HepG2 (cell line): Measurements from ENCODE around the gene ARFGAP3. TPM values are rescaled to one million over a fixed set of nuclear protein-coding genes. Genes with fewer than 3 reads are reported as not detected.
A peak's percentile ranks its signal among the peaks of the same experiment; 100 is the strongest.

Experiments
- ATF6 ChIP-seq: sonication (generic); formaldehyde crosslinking; conservative IDR thresholded peaks from 2 replicates; pipeline ENCODE4 v1.4.0; 2020; ENCODE audit warnings: missing genetic modification reagents
- FOSL2 ChIP-seq: sonication (generic); formaldehyde crosslinking; IDR thresholded peaks from 2 replicates; pipeline ENCODE4 v1.4.0; 2020; ENCODE audit warnings: missing genetic modification reagents
- GRHL1 ChIP-seq: sonication (generic); formaldehyde crosslinking; conservative IDR thresholded peaks from 2 replicates; pipeline ENCODE4 v1.8.0; 2022; ENCODE audit warnings: missing genetic modification reagents
- HNF4G ChIP-seq, 2 experiments: sonication (generic) in 1 of 2; formaldehyde crosslinking in 1 of 2; IDR thresholded peaks; 2 replicates each; pipeline versions ENCODE4 v1.4.0 to v1.6.1; 2011 to 2020; ENCODE audit warnings: borderline replicate concordance in 2 of 2, low read depth in 2 of 2, mild to moderate bottlenecking in 2 of 2, low read length in 1 of 2, missing genetic modification reagents in 1 of 2, moderate library complexity in 1 of 2
- KLF15 ChIP-seq: sonication (generic); formaldehyde crosslinking; IDR thresholded peaks from 2 replicates; pipeline ENCODE4 v1.8.1; 2023; ENCODE audit warnings: borderline replicate concordance, mild to moderate bottlenecking, inconsistent platforms, missing genetic modification reagents, mixed read lengths
- MLLT10 ChIP-seq: sonication (generic); formaldehyde crosslinking; IDR thresholded peaks from 2 replicates; pipeline ENCODE4 v1.4.0; 2020; ENCODE audit warnings: missing genetic modification reagents
- MTF1 ChIP-seq: sonication (generic); formaldehyde crosslinking; IDR thresholded peaks from 2 replicates; pipeline ENCODE4 v1.5.0; 2020; ENCODE audit warnings: missing genetic modification reagents
- MXD4 ChIP-seq: IDR thresholded peaks from 2 replicates; pipeline ENCODE4 v1.6.1; 2016; ENCODE audit warnings: mild to moderate bottlenecking, missing biosample characterization, missing genetic modification reagents
- NFIB ChIP-seq: sonication (generic); formaldehyde crosslinking; IDR thresholded peaks from 2 replicates; pipeline ENCODE4 v1.9.0; 2021; ENCODE audit warnings: missing genetic modification reagents, mild to moderate bottlenecking, borderline replicate concordance
- NFIC ChIP-seq: IDR thresholded peaks from 2 replicates; pipeline ENCODE4 v1.6.1; 2012; ENCODE audit warnings: mild to moderate bottlenecking, low read length, inconsistent platforms
- RBAK ChIP-seq: sonication (generic); formaldehyde crosslinking; IDR thresholded peaks from 2 replicates; pipeline ENCODE4 v1.5.1; 2020; ENCODE audit warnings: mild to moderate bottlenecking, missing genetic modification reagents
- SOX5 ChIP-seq: IDR thresholded peaks from 2 replicates; pipeline ENCODE4 v1.6.1; 2016; ENCODE audit warnings: borderline replicate concordance
- SOX6 ChIP-seq, 2 experiments: fragments of 450-650 bp in 1 of 2; sonication (generic) in 1 of 2; formaldehyde crosslinking in 1 of 2; IDR thresholded peaks; 2 replicates each; pipeline versions ENCODE4 v1.4.0 to v1.6.1; 2017 to 2020; ENCODE audit warnings: antibody characterized with exemption in 1 of 2, mild to moderate bottlenecking in 1 of 2, missing genetic modification reagents in 1 of 2
- USF2 ChIP-seq, 2 experiments: sonication (generic) in 1 of 2; formaldehyde crosslinking in 1 of 2; IDR thresholded peaks; 2 replicates each; pipeline versions ENCODE4 v1.5.1 to v1.6.1; 2011 to 2020; ENCODE audit warnings: borderline replicate concordance in 1 of 2, low read depth in 1 of 2, low read length in 1 of 2, mild to moderate bottlenecking in 1 of 2, missing genetic modification reagents in 1 of 2, moderate library complexity in 1 of 2
- ZNF136 ChIP-seq: sonication (generic); formaldehyde crosslinking; IDR thresholded peaks from 2 replicates; pipeline ENCODE4 v1.8.1; 2022; ENCODE audit warnings: low read depth, mild to moderate bottlenecking, moderate library complexity, missing genetic modification reagents
- ZNF230 ChIP-seq: sonication (generic); formaldehyde crosslinking; IDR thresholded peaks from 2 replicates; pipeline ENCODE4 v1.4.0; 2020; ENCODE audit warnings: mild to moderate bottlenecking, missing genetic modification reagents
- ZNF383 ChIP-seq: sonication (generic); formaldehyde crosslinking; IDR thresholded peaks from 2 replicates; pipeline ENCODE4 v1.4.0; 2020; ENCODE audit warnings: missing genetic modification reagents, mild to moderate bottlenecking, borderline replicate concordance
- ZNF432 ChIP-seq: sonication (generic); formaldehyde crosslinking; IDR thresholded peaks from 2 replicates; pipeline ENCODE4 v1.5.0; 2020; ENCODE audit warnings: missing genetic modification reagents, mild to moderate bottlenecking, borderline replicate concordance
- ZNF557 ChIP-seq: sonication (generic); formaldehyde crosslinking; IDR thresholded peaks from 2 replicates; pipeline ENCODE4 v1.4.0; 2020; ENCODE audit warnings: missing genetic modification reagents
- ZNF629 ChIP-seq: sonication (generic); formaldehyde crosslinking; conservative IDR thresholded peaks from 2 replicates; pipeline ENCODE4 v1.5.0; 2020; ENCODE audit warnings: missing genetic modification reagents
- ZNF672 ChIP-seq: sonication (generic); formaldehyde crosslinking; IDR thresholded peaks from 2 replicates; pipeline ENCODE4 v1.8.1; 2022; ENCODE audit warnings: missing genetic modification reagents
- ZNF724P ChIP-seq: sonication (generic); formaldehyde crosslinking; IDR thresholded peaks from 2 replicates; pipeline ENCODE4 v1.8.0; 2022; ENCODE audit warnings: missing genetic modification reagents, borderline replicate concordance
- polyA plus RNA-seq, 8 experiments: library from polyadenylated mRNA; depleted of rRNA in 3 of 8; stranded (reverse) in 7 of 8; unstranded in 1 of 8; fragments of >200 nt; fragmentation: Illumina TruSeq in 4 of 8; extraction: Trizol in 4 of 8; gene quantifications; 2 replicates each; pipeline versions ENCODE4 v1.2.1 to v1.2.3, GENCODE V29; 2011 to 2016; ENCODE audit warnings: low read depth in 4 of 8, missing spikeins in 1 of 8, mixed read lengths in 1 of 8; ENCODE audit not compliant: insufficient read depth in 1 of 8
- total RNA-seq, 5 experiments: library from RNA; depleted of rRNA; stranded (reverse); fragments of >200 nt; fragmentation: Illumina TruSeq; extraction: Trizol; gene quantifications; 2 replicates each; pipeline ENCODE4 v1.2.3, GENCODE V29; 2016; ENCODE audit warnings: low read depth in 1 of 5

The ARFGAP3 gene
- total and polyA plus RNA-seq, 2 of the 13 experiments (the other 11 are each of a cell fraction or from before 2014, with no cell fraction given): 41.7 to 61.6 TPM

- no peak for TF ChIP-seq MTF1 (CRISPR knock-in tag)
- TF ChIP-seq SOX5: peak; percentile 97
- TF ChIP-seq ZNF230 (CRISPR knock-in tag): 0 out of 2 replicates have a peak, but pooled peaks have one; percentile 30
- TF ChIP-seq HNF4G (IDR thresholded peaks at IDR 0.05; ENCODE audit: borderline replicate concordance, low read depth, low read length): peak; percentile 27
- peak; percentile 26; the same call in 1 of the 2 replicates for TF ChIP-seq HNF4G (CRISPR knock-in tag; IDR thresholded peaks at IDR 0.05; ENCODE audit: borderline replicate concordance, low read depth)
- no peak for TF ChIP-seq ZNF672 (CRISPR knock-in tag)
- TF ChIP-seq KLF15 (CRISPR knock-in tag): no peak
- no peak for TF ChIP-seq SOX6 (IDR thresholded peaks at IDR 0.05)
- TF ChIP-seq SOX6 (CRISPR knock-in tag; IDR thresholded peaks at IDR 0.05): peak; percentile 98
- TF ChIP-seq MLLT10 (CRISPR knock-in tag): no peak
- no peak for TF ChIP-seq ZNF136 (CRISPR knock-in tag)
- TF ChIP-seq MXD4 (CRISPR knock-in tag): no peak
- TF ChIP-seq USF2 (IDR thresholded peaks at IDR 0.05; ENCODE audit: low read depth, low read length): no peak
- no peak for TF ChIP-seq USF2 (CRISPR knock-in tag; IDR thresholded peaks at IDR 0.05; ENCODE audit: borderline replicate concordance)
- TF ChIP-seq ZNF557 (CRISPR knock-in tag): no peak
- TF ChIP-seq RBAK (CRISPR knock-in tag): no peak
- no peak for TF ChIP-seq GRHL1 (CRISPR knock-in tag)
- no peak for TF ChIP-seq ZNF432
- TF ChIP-seq FOSL2 (CRISPR knock-in tag): peak; percentile 4; the same call in 1 of the 2 replicates
- no peak for TF ChIP-seq NFIB
- TF ChIP-seq NFIC: peak; percentile 80; the same call in 1 of the 2 replicates
- no peak for TF ChIP-seq ZNF724P (CRISPR knock-in tag)
- no peak for TF ChIP-seq ZNF383 (CRISPR knock-in tag)
- no peak for TF ChIP-seq ZNF629
- no peak for TF ChIP-seq ATF6 (CRISPR knock-in tag)
Observed at GRCh38 chr22:42805016-42805997, 51.8 kb downstream of the ARFGAP3 start (continued).
